Pancreas (tissue), 10 donors: ENCODE data around the gene PLEKHO2. TPM values are rescaled to one million over a fixed set of nuclear protein-coding genes. Genes with fewer than 3 reads are reported as not detected.

Experiments used
- ATAC-seq, 4 donors: fragments of 200-7000 bp; cut with Tn5 transposase; one replicate each; pipeline versions ENCODE4 v1.8.0 to v1.9.1; 2020; ENCODE audit warnings: mild to moderate bottlenecking in 4 of 4, moderate library complexity in 4 of 4
- DNase-seq, 6 donors: peaks; one replicate each; pipeline ENCODE4 v3.0.0-alpha.2; 2020
- FAIRE-seq: peaks from 2 replicates; lab custom pipeline; 2012; peaks lifted over from hg19 to GRCh38; lab: Jason Lieb, UNC
- H3K27ac ChIP-seq, 4 donors: fragments of 200-600 bp; sonication (generic); 1 replicate in 3 of 4; 2 replicates in 1 of 4; pipeline versions ENCODE4 v1.5.0 to v1.8.0; 2020
- H3K27me3 ChIP-seq, 4 donors: fragments of 200-600 bp; one replicate each; pipeline ENCODE4 v1.8.0; 2021
- H3K36me3 ChIP-seq, 3 donors: fragments of 200-600 bp; sonication (generic) in 1 of 3; one replicate each; pipeline versions ENCODE4 v1.5.0 to v1.8.0; 2020 to 2021
- H3K4me1 ChIP-seq, 3 donors: fragments of 200-600 bp; one replicate each; pipeline ENCODE4 v1.8.0; 2021
- H3K4me3 ChIP-seq, 4 donors: fragments of 200-600 bp; sonication (generic) in 2 of 4; one replicate each; pipeline versions ENCODE4 v1.5.0 to v1.8.0; 2020 to 2021
- H3K9me3 ChIP-seq, 4 donors: fragments of 200-600 bp; one replicate each; pipeline ENCODE4 v1.8.0; 2021
- CTCF ChIP-seq, 4 donors: fragments of 200-600 bp; sonication (generic) in 3 of 4; IDR thresholded peaks; one replicate each; pipeline versions ENCODE4 v1.5.0 to v1.8.0; 2021; ENCODE audit warnings: antibody characterized with exemption in 4 of 4
- WGBS, 2 donors: extraction: QIAGEN DNeasy Blood & Tissue Kit; methylation state at CpG; one replicate each; pipeline ENCODE4 v1.1.7; 2013; 5-methylcytosine and 5-hydroxymethylcytosine counted together
- intact Hi-C, 3 donors: fragments of 100-400 bp; cut with DNase I; formaldehyde crosslinking; loops; one replicate each; pipeline versions ENCODE4 v1.11.1 to v1.14.2; 2022
- polyA plus RNA-seq, 2 donors: library from polyadenylated mRNA; stranded (reverse); fragments of 200-250 nt; gene quantifications; one replicate each; pipeline ENCODE4 v1.2.3, GENCODE V29; 2013
- total RNA-seq, 6 donors: library from RNA; stranded (reverse); fragmentation: NEBNext Ultra II Directional in 4 of 6; extraction: Animal tissue kit (Norgen Biotek cat#: 25700) in 4 of 6; gene quantifications; one replicate each; pipeline versions ENCODE4 v1.2.1 to v1.2.4, GENCODE V29; 2021 to 2023
- donor health status: healthy with polysubstance abuse.
- donor health status: DM: no; HTN: no; CAD: no; lungs with moderate emphysema.
- donor health status: DM: no; HTN: no; CAD: no.
- donor health status: control.
- donor health status: control.
- donor health status: Bipolar disorder and iron deficiency.
- donor health status: DM: yes; HTN: yes; CAD: no.
- donor health status: DM: no; HTN: no; CAD: no.
- donor health status: DM: no; HTN: no; CAD: no.
- donor health status: DM: yes; HTN: yes; CAD: no.

The PLEKHO2 gene
- total and polyA plus RNA-seq, 8 donors = 1.3 to 13.5 (median 5.3) TPM

DNA sequence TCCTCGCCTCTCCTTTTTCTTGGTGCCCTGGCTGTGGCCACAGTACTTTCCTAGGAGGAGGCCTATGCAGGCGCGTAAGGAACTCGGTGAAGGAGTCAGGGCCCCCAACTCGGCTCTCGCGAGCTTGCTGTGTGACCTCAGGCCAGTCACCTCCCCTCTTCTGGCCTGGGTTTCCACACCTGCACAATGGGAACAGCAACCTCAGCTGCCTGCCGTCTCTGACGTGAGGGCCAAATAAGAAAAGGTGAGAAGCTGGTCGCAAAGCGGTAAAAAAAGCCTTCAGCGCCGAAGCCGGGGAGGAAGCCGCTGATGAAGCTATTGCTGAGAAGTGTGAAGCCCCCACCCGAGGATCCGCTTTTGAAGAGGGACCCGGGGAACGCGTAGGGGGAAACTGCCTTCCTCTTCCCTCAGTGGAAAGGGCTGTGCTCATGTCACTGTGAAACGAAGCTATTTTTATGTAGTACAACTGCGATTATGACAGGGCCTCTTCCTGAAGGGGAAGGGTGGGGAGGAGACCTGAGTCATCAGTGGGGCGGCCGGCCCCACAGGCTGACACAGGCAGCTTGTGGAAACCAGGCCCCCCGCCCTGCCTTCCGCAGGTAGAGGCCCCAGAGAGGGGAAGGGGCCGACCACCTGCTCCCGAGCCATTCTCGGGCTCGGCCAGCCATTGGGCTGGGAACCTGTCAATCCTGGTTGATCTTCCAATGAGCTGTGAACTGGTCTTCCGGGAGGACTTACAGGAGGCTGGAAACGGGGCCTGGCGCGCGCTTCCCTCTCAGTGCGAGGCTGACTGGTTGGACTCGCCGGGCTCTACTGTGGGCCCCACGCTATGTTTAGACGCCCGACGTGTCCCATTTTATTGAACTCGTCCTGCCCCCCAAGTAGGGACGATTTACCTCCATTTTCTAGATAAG lies 52.0 kb downstream of the PLEKHO2 start:
- H3K27ac ChIP-seq = peak overlapping the region in 3 of 4 donors; percentile 42 to 64 (median 57)
- 53% methylated on average over 44 of the region's 44 CpGs for WGBS, 2 donors
- peak; percentile 69 to 86 (median 82) for ATAC-seq

DNA sequence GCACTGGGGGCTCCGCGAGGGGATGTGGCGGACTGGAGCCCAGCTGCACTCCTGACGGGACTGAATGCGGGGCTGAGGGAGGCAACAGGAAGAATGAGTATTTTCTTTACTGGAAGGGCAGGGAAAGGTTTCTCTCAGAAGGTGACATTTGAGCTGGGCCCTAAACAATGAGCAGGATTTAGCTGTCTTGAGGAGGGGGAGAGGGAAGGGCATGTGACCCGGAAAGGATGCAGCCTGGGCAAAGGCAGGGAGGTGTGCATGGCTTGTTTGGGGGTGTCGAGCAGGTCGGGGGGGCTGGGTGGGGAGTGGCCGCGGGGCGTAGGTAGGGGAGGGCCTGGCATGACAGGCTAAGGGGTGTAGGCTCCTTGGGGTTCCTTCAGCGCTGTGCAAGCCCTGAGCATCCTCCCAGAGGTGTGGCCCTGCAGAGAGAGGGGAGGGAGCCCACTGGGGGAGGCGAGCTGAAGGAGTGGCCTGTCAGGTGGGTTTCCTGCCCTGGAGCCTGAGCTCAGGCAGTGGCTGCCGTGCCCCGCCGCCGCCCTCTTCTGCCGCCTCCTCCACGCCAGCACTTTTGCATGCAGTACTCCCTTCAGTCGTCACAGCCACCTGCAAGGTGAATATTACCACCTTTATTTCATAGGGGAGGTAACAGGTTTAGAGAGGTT lies 52.8 kb downstream of the PLEKHO2 start:
- H3K27ac ChIP-seq = peak overlapping the region in 3 of 4 donors; percentile 42 to 64 (median 57)
- ATAC-seq = peak in 3 of 4 donors; percentile 2 to 23 (median 3)
- no peaks in the 10 kb centered on the region for H3K36me3 ChIP-seq
- intact Hi-C loops = no loop called here
- H3K9me3 ChIP-seq = no peaks in the 10 kb centered on the region
- 63 to 64% methylated on average over 18 to 20 of the region's 20 CpGs for WGBS, 2 donors
- H3K27me3 ChIP-seq = no peaks in the 10 kb centered on the region
- no peak for DNase-seq
- TF ChIP-seq CTCF (IDR thresholded peaks at IDR 0.05) = no peak
- no peaks in the 10 kb centered on the region for H3K4me1 ChIP-seq
- FAIRE-seq = no peak
- peak overlapping the region in 1 of 4 donors; percentile 4 for H3K4me3 ChIP-seq

More for the DNA sequence above, 52.0 kb downstream of the PLEKHO2 start:
- H3K4me3 ChIP-seq = peak overlapping the region in 1 of 4 donors; percentile 4
- intact Hi-C loops = no loop called here
- H3K36me3 ChIP-seq = no peaks in the 10 kb centered on the region
- H3K4me1 ChIP-seq = no peaks in the 10 kb centered on the region
- DNase-seq (peak; percentile 56 to 83 (median 75)), FAIRE-seq (no peak)
- no peaks in the 10 kb centered on the region for H3K27me3 ChIP-seq
- no peaks in the 10 kb centered on the region for H3K9me3 ChIP-seq
- TF ChIP-seq CTCF (IDR thresholded peaks at IDR 0.05) = no peak

- DNase-seq (no peak), ATAC-seq (peak in 2 of 4 donors; percentile 17 to 31), FAIRE-seq (no peak)
- Histone ChIP-seq H3K4me1 (no peaks in the 10 kb centered on the region), H3K27me3 (no peaks in the 10 kb centered on the region), H3K4me3 (peak overlapping the region in 1 of 4 donors; percentile 5), H3K27ac (peak overlapping the region in 2 of 4 donors; percentile 57 to 64), H3K36me3 (no peaks in the 10 kb centered on the region), H3K9me3 (no peaks in the 10 kb centered on the region)
- TF ChIP-seq CTCF (IDR thresholded peaks at IDR 0.05) = no peak
- WGBS, 2 donors = 69 to 76% methylated on average over 6 of the region's 6 CpGs
- intact Hi-C loops = no loop called here
Observed at GRCh38 chr15:64895285-64896065, 53.8 kb downstream of the PLEKHO2 start.

DNA sequence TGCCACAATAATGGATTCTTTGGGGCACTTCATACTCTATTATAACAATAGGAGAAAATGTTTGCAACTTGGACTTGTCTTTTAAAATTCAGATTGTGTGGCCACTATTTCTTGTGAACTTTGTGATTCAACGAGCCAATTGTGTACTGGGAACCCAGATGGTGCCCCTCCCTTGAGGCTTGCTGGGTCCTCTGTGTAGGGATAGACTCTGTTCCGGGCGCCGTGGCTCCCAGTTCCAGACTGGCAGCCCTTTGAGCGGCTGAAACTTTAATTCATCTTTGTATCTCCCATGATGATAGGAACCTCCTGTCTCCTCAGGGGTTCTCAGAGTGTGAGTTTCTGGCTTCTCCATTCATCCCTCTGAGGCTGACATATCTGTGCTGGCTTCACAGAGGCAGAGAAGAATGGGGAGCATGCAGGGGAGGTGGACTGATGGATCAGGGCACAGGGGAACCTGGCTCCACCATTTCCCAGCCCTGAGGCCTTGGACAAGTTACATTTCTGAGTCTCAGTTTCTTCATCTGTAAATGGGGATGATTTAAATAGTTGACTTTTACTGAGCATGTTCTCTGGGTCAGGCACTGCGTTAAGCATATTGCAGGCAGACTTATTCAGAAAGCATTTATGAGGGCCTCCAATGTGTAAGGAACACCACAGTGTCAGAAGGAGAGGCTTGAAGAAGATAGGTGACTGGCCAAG lies 54.8 kb downstream of the PLEKHO2 start:
- Histone ChIP-seq H3K4me1 (no peaks in the 10 kb centered on the region), H3K9me3 (no peaks in the 10 kb centered on the region), H3K27me3 (no peaks in the 10 kb centered on the region), H3K4me3 (no peak overlapping the region), H3K36me3 (no peaks in the 10 kb centered on the region), H3K27ac (peak overlapping the region in 2 of 4 donors; percentile 30 to 51)
- WGBS, 2 donors = 85 to 88% methylated on average over 6 of the region's 6 CpGs
- no peak for DNase-seq
- intact Hi-C loops = no loop called here
- ATAC-seq = no peak
- FAIRE-seq = no peak
- TF ChIP-seq CTCF (IDR thresholded peaks at IDR 0.05) = no peak
